Epidermal melanocyte (primary cell): Measurements from ENCODE around the gene TIGD1.
"Not testable (repeated sequence)": the region's sequence is repeated elsewhere in the genome, so short reads cannot be mapped to it uniquely, and the experiment has no call there.

Source experiments
- DNase-seq: peaks from one replicate; pipeline ENCODE4 v3.0.0; 2011; ENCODE audit warnings: low spot score; ENCODE audit not compliant: insufficient read length

TIGD1 gene

GRCh38 chr2:232570481-232570880 lies 20.1 kb upstream of the TIGD1 start:
- not testable (repeated sequence) for DNase-seq

GRCh38 chr2:232569541-232569940 lies 19.2 kb upstream of the TIGD1 start:
- no peak for DNase-seq

GRCh38 chr2:232568161-232568560 lies 17.8 kb upstream of the TIGD1 start:
- no peak for DNase-seq

GRCh38 chr2:232567721-232568120 lies 17.4 kb upstream of the TIGD1 start:
- no peak for DNase-seq

GRCh38 chr2:232563580-232563979 lies 13.2 kb upstream of the TIGD1 start:
- no peak for DNase-seq

- DNase-seq, result no peak
These were observed 12.3 kb upstream of the TIGD1 start for GRCh38 chr2:232562515-232563151.

GRCh38 chr2:232556426-232556825 lies 6.1 kb upstream of the TIGD1 start:
- DNase-seq, result no peak

GRCh38 chr2:232551776-232552175 lies 1.4 kb upstream of the TIGD1 start:
- no peak for DNase-seq

GRCh38 chr2:232551250-232551638 lies 887 bp upstream of the TIGD1 start:
- no peak for DNase-seq

- DNase-seq, result no peak
These were observed 553 bp downstream of the TIGD1 start for GRCh38 chr2:232549655-232550353.

- no peak for DNase-seq
These were observed 2.4 kb downstream of the TIGD1 start for GRCh38 chr2:232547991-232548390.

GRCh38 chr2:232545511-232546375 lies 4.6 kb downstream of the TIGD1 start:
- peak; percentile 11 for DNase-seq

GRCh38 chr2:232544674-232545073 lies 5.7 kb downstream of the TIGD1 start:
- DNase-seq, result peak; percentile 1

GRCh38 chr2:232543928-232544631 lies 6.3 kb downstream of the TIGD1 start:
- DNase-seq, result peak; percentile 5

GRCh38 chr2:232543491-232543890 lies 6.9 kb downstream of the TIGD1 start:
- peak; percentile 10 for DNase-seq

GRCh38 chr2:232542715-232543467 lies 7.5 kb downstream of the TIGD1 start:
- peak; percentile 9 for DNase-seq

GRCh38 chr2:232541961-232542714 lies 8.2 kb downstream of the TIGD1 start:
- DNase-seq, result peak; percentile 0

- DNase-seq, result no peak
These were observed 9.0 kb downstream of the TIGD1 start for GRCh38 chr2:232541195-232541960.

GRCh38 chr2:232540441-232541041 lies 9.8 kb downstream of the TIGD1 start:
- no peak for DNase-seq
